Lung (tissue), 12 donors: ENCODE results near the gene DPPA3. TPM values are rescaled to one million over a fixed set of nuclear protein-coding genes. Genes with fewer than 3 reads are reported as not detected.
"Not testable (repeated sequence)": the region's sequence is repeated elsewhere in the genome, so short reads cannot be mapped to it uniquely, and the experiment has no call there.

ENCODE experiments used
- ATAC-seq: fragments of 200-7000 bp; cut with Tn5 transposase; one replicate; pipeline ENCODE4 v1.9.1; 2020; ENCODE audit warnings: moderate number of reproducible peaks; ENCODE audit not compliant: insufficient read depth, low FRiP score
- DNase-seq, 3 donors: peaks; one replicate each; pipeline ENCODE4 v3.0.0-alpha.2; 2013 to 2017
- H3K27ac ChIP-seq, 2 donors: one replicate each; pipeline ENCODE4 v1.5.1; 2013; ENCODE audit warnings: mild to moderate bottlenecking in 2 of 2, moderate library complexity in 2 of 2, control low read depth in 1 of 2, inconsistent platforms in 1 of 2, low read depth in 1 of 2, low read length in 1 of 2
- H3K27me3 ChIP-seq, 3 donors: one replicate each; pipeline ENCODE4 v1.5.1; 2013; ENCODE audit warnings: low read length in 2 of 3; ENCODE audit not compliant: control insufficient read depth in 3 of 3, insufficient read depth in 3 of 3
- H3K36me3 ChIP-seq, 4 donors: one replicate each; pipeline ENCODE4 v1.5.1; 2013; ENCODE audit warnings: low read length in 4 of 4, mild to moderate bottlenecking in 1 of 4, moderate library complexity in 1 of 4; ENCODE audit not compliant: control insufficient read depth in 4 of 4, insufficient read depth in 4 of 4
- H3K4me1 ChIP-seq, 5 donors: one replicate each; pipeline ENCODE4 v1.5.1; 2013; ENCODE audit warnings: low read length in 5 of 5, mild to moderate bottlenecking in 2 of 5, moderate library complexity in 1 of 5; ENCODE audit not compliant: control insufficient read depth in 5 of 5, insufficient read depth in 5 of 5
- H3K4me3 ChIP-seq: one replicate; pipeline ENCODE4 v1.5.1; 2013; ENCODE audit warnings: mild to moderate bottlenecking, control low read depth, moderate library complexity
- H3K9ac ChIP-seq, 2 donors: one replicate each; pipeline ENCODE4 v1.5.1; 2013; ENCODE audit warnings: low read length in 2 of 2, control low read depth in 1 of 2; ENCODE audit not compliant: insufficient read depth in 1 of 2
- H3K9me3 ChIP-seq, 4 donors: one replicate each; pipeline ENCODE4 v1.5.1; 2013; ENCODE audit warnings: low read length in 3 of 4, mild to moderate bottlenecking in 1 of 4, moderate library complexity in 1 of 4; ENCODE audit not compliant: control insufficient read depth in 4 of 4, insufficient read depth in 3 of 4
- WGBS, 2 donors: extraction: QIAGEN DNeasy Blood & Tissue Kit; methylation state at CpG; one replicate each; pipeline ENCODE4 v1.1.7; 2013; 5-methylcytosine and 5-hydroxymethylcytosine counted together
- polyA plus RNA-seq, 2 donors: library from polyadenylated mRNA; stranded (reverse); fragments of 200-250 nt; gene quantifications; one replicate each; pipeline ENCODE4 v1.2.1, GENCODE V29; 2013
- total RNA-seq, 2 donors: library from RNA; depleted of rRNA in 1 of 2; stranded (reverse); fragments of >200 nt in 1 of 2; gene quantifications; one replicate each; pipeline ENCODE4 v1.2.1, GENCODE V29; 2014 to 2021
- TF ChIP-seq, protein P1 (sequence below): IDR thresholded peaks from 2 replicates; pipeline ENCODE4 v1.5.1; 2012; ENCODE audit warnings: mild to moderate bottlenecking; ENCODE audit errors: control extremely low read depth, extremely low read depth
- donor health status: control.
- donor health status: control.
- donor health status: Bipolar disorder and iron deficiency.
- donor health status: healthy.
- donor health status: DM: yes; HTN: yes; CAD: no.

Gene DPPA3
- total and polyA plus RNA-seq, 4 donors: not detected

DNA sequence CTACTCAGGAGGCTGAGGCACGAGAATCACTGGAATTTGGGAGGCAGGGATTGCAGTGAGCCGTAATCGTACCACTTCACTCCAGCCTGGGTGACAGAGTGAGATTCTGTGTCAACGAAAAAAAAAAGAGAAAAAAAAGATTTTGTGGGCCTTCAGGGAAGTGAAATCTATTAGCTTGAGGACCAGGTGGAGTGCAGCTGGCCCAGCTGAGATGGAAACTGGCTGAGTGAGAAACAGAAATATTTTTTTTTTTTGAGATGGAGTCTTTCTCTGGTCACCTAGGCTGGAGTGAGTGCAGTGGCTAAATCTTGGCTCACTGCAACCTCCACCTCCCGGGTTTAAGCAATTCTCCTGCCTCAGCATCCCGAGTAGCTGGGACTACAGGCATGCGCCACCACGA is 38.2 kb downstream of the DPPA3 start:
- 87 to 89% methylated on average over 8 of the region's 8 CpGs for WGBS, 2 donors
- no peaks in the 10 kb centered on the region for H3K36me3 ChIP-seq
- no peak overlapping the region for H3K27ac ChIP-seq
- H3K9ac ChIP-seq: no peak overlapping the region
- H3K9me3 ChIP-seq: no peaks in the 10 kb centered on the region
- no peak overlapping the region for H3K4me3 ChIP-seq
- TF ChIP-seq, protein P1, sequence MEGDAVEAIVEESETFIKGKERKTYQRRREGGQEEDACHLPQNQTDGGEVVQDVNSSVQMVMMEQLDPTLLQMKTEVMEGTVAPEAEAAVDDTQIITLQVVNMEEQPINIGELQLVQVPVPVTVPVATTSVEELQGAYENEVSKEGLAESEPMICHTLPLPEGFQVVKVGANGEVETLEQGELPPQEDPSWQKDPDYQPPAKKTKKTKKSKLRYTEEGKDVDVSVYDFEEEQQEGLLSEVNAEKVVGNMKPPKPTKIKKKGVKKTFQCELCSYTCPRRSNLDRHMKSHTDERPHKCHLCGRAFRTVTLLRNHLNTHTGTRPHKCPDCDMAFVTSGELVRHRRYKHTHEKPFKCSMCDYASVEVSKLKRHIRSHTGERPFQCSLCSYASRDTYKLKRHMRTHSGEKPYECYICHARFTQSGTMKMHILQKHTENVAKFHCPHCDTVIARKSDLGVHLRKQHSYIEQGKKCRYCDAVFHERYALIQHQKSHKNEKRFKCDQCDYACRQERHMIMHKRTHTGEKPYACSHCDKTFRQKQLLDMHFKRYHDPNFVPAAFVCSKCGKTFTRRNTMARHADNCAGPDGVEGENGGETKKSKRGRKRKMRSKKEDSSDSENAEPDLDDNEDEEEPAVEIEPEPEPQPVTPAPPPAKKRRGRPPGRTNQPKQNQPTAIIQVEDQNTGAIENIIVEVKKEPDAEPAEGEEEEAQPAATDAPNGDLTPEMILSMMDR: no peak
- H3K27me3 ChIP-seq: no peaks in the 10 kb centered on the region
- DNase-seq (no peak), ATAC-seq (no peak)
- no peaks in the 10 kb centered on the region for H3K4me1 ChIP-seq

DNA sequence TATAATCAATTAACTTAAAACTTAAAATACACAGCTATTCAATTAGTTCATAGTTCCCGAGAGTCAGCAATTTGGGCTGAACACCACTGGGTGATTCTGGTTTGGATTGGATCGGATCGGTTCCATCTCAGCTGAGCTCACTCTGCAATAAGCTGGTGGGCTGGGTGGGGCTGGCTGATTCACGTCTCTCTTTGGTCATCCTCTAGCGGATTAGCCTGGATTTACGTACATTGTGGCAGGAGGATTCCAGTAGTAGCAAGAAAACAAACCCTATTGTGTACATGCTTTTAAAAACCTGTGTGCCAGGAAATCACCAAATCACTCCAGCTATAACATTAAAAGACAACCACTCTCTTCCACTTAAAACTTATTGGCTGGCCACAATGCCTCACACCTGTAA is 39.1 kb downstream of the DPPA3 start:
- Histone ChIP-seq H3K9me3 (no peaks in the 10 kb centered on the region), H3K9ac (no peak overlapping the region), H3K27ac (no peak overlapping the region), H3K4me3 (no peak overlapping the region), H3K4me1 (no peaks in the 10 kb centered on the region), H3K36me3 (no peaks in the 10 kb centered on the region), H3K27me3 (no peaks in the 10 kb centered on the region)
- TF ChIP-seq, protein P1: no peak
- no peak for ATAC-seq
- no peak for DNase-seq
- 91% methylated on average over 6 of the region's 6 CpGs for WGBS, 2 donors

DNA sequence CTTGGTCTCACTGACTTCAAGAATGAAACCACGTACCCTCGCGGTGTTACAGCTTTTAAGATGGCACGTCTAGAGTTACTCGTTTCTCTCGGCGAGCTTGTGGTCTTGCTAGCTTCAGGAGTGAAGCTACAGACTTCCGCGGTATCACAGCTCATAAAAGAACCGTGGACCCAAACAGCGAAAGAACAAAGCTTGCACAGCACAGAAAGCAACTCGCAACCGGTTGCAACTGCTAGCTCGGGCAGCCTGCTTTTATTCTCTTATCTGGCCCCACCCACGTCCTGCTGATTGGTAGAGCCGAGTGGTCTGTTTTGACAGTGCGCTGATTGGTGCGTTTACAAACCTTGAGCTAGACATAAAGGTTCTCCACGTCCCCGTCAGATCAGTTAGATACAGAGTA is 40.2 kb downstream of the DPPA3 start:
- TF ChIP-seq, protein P1: no peak
- Histone ChIP-seq H3K27me3 (no peaks in the 10 kb centered on the region), H3K4me3 (no peak overlapping the region), H3K9ac (no peak overlapping the region), H3K27ac (no peak overlapping the region), H3K9me3 (no peaks in the 10 kb centered on the region), H3K4me1 (no peaks in the 10 kb centered on the region), H3K36me3 (no peaks in the 10 kb centered on the region)
- WGBS, 2 donors: 86 to 89% methylated on average over 20 of the region's 20 CpGs
- ATAC-seq (no peak), DNase-seq (no peak)

DNA sequence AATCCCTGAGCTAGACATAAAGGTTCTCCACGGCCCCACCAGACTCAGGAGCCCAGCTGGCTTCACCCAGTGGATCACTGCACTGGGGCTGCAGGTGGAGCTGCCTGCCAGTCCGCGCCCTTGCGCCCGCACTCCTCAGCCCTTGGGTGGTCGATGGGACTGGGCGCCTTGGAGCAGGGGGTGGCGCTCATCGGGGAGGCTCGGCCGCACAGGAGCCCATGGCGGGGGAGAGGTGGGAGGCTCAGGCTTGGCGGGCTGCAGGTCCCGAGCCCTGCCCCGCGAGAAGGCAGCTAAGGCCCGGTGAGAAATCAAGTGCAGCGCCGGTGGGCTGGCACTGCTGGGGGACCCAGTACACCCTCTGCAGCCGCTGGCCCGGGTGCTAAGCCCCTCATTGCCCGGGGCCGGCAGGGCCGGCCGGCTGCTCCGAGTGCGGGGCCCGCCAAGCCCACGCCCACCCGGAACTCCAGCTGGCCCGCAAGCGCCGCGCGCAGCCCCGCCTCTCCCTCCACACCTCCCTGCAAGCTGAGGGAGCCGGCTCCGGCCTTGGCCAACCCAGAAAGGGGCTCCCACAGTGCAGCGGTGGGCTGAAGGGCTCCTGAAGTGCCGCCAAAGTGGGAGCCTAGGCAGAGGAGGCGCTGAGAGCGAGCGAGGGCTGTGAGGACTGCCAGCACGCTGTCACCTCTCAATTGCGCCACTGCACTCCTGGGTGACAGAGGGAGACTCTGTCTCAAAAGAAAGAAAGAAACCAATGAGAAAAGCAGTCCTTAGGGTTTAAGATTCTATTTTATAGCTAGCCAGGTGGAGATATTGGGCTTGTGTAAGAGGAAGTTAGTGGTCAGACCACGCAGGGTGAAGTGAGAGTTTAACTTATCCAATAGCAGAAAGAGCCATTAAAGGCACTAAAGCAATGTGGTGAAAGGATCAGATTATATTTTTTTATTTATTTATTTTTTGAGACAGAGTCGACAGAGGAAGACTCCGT is 41.0 kb downstream of the DPPA3 start:
- H3K27me3 ChIP-seq, DNase-seq, H3K4me3 ChIP-seq, H3K9me3 ChIP-seq, H3K27ac ChIP-seq, H3K4me1 ChIP-seq, ATAC-seq, H3K36me3 ChIP-seq, H3K9ac ChIP-seq: not testable (repeated sequence)
- 88 to 91% methylated on average over 37 to 41 of the region's 48 CpGs for WGBS, 2 donors

DNA sequence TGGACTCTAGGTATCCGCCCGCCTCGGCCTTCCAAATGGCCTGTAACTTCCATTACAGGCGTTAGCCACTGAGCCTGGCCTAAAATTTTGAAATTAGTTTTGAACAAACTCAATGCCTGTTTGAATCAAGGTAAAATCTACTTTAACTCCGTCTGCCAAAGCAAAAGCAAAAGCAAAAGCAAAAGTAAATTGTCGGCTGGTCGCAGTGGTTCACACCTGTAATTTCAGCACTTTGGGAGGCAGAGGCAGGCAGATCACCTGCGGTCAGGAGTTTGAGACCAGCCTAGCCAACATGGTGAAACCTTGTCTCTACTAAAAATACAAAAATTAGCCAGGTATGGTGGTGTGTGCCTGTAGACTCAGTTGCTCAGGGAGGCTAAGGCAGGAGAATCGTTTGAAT is 44.4 kb downstream of the DPPA3 start:
- H3K4me1 ChIP-seq, H3K4me3 ChIP-seq, H3K9me3 ChIP-seq, ATAC-seq, H3K27ac ChIP-seq, DNase-seq, H3K36me3 ChIP-seq, H3K27me3 ChIP-seq, H3K9ac ChIP-seq: not testable (repeated sequence)
- 83 to 86% methylated on average over 9 of the region's 9 CpGs for WGBS, 2 donors
